GM21515 (cell line): ENCODE results near the gene ZNF439.
"Not testable (repeated sequence)": the region's sequence is repeated elsewhere in the genome, so short reads cannot be mapped to it uniquely, and the experiment has no call there.

Experiments
- ATAC-seq: cut with Tn5 transposase; IDR thresholded peaks from one replicate; pipeline ENCODE4 v1.9.1; 2021; ENCODE audit not compliant: unreplicated experiment

ZNF439 gene

DNA sequence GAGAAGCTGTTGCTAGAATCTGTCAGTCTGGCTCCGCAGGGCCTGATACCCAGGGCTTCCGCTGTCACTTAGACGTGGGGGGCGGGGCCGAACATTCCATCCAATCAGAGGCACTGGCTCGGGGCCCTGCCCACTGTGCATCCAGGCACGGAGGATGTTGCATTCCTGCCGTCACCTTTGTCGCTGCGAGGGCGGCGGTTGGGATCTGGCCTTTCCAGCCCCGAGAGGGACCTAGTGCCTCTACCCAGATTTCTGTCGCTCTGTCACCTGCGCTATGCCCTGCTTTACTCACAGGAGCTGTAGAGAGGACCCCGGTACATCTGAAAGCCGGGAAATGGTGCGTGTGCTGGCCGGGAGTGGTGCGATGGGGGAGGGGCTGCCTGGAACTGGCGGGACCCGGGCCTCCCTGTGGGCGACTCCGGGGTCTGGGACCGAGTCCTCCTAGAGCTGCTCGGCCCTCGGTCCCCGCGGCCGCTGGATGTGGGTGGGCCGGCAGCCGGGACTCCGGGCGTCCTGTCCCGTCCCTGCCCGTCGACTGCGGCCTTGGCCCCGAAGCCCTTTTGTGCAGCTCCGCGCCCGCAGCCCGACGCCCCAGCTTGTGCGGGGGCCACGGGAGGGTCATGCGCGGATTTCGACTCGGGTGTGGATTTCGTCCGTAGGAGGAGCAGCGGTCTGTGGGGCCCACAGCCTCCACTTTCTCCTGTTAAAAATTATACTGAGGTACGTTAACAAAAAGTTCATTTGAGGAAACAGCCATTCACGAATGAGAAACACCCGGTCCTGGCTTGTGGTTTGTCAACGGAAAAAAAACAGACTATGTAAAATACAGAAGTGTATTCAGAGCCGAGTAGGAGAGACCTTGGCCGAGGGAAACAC is at the start of gene ZNF439:
Gene ZNF439, plus strand, starts transcription at position 133 of the 876 bp plus-strand sequence. Its CDS starts 142 bp downstream, at position 275.
- ATAC-seq = peak; percentile 83

DNA sequence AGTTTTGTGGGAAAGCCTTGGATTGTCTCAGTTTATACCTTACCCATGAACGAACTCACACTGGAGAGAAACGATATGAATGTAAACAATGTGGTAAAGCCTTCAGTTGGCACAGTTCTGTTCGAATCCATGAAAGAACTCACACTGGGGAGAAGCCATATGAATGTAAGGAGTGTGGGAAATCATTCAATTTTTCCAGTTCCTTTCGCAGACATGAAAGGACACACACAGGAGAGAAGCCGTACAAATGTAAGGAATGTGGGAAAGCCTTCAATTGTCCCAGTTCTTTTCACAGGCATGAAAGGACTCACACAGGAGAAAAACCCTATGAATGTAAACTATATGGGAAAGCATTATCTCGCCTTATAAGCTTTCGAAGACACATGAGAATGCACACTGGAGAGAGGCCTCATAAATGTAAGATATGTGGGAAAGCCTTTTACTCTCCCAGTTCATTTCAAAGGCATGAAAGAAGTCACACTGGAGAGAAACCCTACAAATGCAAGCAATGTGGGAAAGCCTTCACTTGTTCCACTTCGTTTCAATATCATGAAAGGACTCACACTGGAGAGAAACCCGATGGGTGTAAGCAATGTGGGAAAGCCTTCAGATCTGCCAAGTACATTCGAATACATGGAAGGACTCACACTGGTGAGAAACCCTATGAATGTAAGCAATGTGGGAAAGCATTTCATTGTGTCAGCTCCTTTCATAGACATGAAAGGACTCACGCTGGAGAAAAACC is 42.0 kb upstream of the ZNF439 start:
- no peak for ATAC-seq

DNA sequence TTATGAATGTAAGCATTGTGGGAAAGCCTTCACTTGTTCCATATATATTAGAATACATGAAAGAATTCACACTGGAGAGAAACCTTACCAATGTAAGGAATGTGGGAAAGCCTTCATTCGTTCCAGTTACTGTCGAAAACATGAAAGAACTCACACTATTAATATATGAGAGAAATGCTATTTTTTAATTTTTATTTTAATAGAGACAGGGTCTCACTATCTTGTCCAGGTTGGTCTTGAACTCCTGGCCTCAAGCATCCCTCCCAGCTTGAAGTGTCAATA is 41.5 kb upstream of the ZNF439 start:
- ATAC-seq = no peak

DNA sequence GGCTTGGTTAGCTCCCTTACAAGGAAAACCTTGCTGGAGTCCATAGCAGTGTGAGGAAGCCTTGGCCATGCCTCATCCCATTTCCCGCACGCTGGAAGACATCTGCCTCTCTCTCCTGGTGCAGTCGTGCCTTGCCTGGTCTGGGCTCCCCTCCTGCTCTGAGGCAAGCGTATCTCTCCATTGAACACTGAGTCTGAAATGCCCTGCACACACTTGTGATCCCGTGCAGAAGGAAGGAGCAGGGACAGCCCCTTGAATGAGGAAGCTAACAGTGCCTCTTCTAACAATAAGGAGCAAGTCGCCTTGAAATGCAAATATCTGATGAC is 34.9 kb upstream of the ZNF439 start:
- ATAC-seq = peak; percentile 35

DNA sequence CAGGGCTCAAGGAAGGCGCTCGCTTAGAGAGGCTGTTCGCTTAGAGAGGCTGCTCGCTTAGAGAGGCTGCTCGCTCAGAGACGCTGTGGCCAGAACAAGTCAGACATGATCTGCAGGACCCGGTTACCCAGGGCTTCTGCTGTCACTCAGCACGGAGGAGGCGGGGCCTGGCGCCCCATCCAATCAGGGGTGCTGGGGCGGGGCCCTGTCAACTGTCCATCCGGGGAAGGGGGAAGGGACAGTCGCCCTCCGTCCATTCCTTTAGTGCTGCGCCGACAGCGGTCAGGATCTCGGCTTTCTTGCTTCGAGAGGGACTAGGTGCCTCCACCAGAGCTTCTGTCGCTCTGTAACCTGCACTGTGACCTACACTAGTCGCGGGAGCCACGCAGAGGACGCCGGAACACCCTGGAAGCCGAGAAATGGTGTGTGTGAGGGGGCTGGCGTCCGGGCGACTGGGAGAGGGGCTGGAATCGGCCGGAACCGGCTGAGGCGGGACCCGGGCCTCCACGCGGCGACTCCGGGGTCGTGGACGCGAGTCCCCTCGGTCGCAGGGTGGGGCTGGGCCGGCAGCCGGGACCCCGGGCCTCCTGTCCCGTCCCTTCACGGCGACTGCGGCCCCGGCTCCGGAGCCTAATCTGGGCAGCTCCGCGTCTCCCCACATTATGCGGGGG is 34.4 kb upstream of the ZNF439 start, which contains the start of gene ZNF440:
Gene ZNF440, plus strand, starts transcription at position 245 of the 671 bp plus-strand sequence. Its CDS starts 175 bp downstream, at position 420.
- ATAC-seq = peak; percentile 98

DNA sequence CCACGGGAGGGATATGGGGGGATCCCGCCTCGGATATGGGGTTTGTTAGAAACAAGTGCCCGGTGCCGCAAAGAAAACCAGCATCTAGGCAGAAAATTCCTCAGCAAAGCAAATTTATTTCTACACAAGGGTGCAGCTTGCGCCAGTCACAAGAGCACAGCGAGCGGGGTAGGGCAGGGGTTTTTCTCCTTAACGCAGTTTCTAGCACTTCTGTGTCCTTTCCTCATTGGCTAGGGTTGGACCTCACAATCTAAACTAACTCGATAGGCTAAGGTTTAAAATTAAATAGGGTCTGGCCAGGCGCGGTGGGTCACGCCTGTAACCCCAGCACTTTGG is 33.9 kb upstream of the ZNF439 start:
- no peak for ATAC-seq

DNA sequence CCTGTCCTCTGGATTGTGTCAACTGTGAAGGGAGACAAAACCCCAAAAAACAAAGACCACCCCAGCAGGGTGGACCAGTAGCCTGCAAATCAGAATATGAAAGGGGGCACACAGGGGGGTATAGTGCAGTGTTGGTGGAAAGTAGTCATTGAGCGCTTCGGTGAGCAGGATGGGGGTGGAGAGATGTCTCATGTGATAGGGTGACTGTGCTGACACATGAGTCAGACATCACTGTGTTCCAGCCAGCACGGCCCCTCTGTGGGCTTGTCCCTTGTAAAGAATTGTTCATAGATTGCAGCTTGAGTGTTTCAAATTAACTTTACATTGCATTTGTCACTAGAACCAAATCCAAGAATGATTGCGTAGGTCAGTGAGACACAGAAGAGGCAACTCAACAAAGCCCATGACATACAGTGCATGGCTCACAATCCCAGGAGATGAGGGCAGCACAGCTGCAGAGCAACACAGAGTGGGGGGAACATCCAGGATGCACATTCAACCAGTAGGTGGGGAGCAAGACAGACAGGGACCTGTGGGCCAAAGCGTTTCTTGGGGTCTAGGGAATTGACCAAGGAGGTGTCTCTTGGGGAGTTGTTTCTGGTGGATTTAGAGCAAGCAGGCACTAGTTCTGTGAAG is 26.9 kb upstream of the ZNF439 start:
- ATAC-seq = no peak

DNA sequence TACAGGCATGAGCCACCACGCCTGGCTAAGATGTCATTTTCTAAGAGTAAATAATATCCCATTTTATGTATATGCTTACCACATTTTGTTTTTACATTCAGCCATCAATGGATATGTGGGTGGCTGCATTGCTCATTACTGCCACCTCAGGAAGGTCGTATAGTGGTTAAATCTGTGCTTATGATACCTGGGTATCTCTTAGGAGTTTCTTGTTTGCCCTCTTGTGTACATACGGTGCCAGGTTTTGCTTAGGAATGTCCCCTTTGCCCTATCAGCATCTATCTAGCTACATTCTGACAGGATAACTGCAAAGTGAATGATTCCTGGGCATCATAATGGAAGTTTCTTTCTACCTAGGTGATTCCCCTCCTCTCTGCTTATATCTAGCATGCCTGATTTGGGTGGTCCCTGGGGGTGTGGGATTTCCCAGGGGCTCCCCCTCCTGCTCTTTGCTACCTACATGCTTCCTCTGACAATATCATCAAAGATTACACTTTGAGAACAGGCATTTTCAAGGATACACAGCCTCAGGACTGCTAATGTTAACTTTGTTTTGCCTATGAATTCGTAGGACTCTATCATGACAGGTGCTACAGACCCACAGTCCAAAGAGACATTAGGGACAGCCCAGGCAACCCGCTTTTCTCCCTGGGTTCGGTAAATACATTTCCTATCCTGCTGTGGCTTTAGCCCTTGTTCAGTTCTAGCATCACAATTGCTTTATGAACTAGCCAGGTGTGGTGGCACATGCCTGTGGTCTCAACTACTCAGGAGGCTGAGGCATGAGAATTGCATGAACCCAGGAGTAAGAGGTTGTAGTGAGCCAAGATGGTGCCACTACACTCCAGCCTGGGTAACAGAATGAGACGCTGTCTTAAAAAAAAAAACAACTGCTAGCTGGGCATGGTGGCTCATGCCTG is 19.3 kb upstream of the ZNF439 start:
- not testable (repeated sequence) for ATAC-seq

DNA sequence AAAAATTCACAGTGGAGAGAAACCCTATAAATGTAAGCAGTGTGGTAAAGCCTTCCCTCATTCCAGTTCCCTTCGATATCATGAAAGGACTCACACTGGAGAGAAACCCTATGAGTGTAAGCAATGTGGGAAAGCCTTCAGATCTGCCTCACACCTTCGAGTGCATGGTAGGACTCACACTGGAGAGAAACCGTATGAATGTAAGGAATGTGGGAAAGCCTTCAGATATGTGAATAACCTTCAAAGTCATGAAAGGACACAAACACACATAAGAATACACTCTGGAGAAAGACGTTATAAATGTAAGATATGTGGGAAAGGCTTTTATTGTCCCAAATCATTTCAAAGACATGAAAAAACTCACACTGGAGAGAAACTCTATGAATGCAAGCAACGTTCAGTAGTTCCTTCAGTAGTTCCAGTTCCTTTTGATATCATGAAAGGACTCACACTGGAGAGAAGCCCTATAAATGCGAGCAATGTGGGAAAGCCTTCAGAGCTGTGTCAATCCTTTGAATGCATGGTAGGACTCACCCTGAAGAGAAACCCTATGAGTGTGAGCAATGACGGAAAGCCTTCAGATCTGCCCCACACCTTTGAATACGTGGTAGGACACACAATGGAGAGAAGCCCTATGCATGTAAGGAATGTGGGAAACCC is 16.1 kb upstream of the ZNF439 start:
- no peak for ATAC-seq

DNA sequence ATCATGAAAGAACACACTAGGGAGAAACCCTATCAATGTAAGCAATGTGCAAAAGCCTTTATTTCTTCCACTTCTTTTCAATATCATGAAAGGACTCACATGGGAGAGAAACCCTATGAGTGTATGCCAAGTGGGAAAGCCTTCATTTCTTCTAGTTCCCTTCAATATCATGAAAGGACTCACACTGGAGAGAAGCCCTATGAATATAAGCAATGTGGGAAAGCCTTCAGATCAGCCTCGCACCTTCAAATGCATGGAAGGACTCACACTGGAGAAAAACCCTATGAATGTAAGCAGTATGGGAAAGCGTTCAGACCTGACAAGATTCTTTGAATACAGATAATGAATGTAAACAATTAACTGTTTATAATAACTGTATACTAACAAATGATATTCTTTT is 15.0 kb upstream of the ZNF439 start:
- ATAC-seq = no peak

DNA sequence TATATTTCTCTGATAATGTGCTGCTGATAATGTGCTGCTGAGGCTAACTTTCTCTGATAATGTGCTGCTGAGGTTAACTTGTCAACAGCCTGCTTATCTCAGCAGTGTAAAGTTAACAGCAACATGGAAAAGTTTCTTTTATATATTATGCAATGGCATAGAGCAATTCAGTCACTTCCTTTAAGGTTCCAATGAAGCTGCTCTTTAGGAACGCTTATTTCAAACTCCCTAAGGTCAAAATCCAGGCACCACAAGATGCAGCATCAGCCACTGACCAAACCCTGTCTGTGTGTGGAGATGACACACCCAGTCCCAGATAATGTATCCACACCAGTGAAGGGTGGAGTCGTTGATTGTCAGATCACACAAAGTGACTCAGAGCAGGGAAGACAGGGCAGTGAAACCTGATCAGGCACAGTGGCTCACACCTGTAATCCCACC is 12.9 kb upstream of the ZNF439 start:
- ATAC-seq = not testable (repeated sequence)

DNA sequence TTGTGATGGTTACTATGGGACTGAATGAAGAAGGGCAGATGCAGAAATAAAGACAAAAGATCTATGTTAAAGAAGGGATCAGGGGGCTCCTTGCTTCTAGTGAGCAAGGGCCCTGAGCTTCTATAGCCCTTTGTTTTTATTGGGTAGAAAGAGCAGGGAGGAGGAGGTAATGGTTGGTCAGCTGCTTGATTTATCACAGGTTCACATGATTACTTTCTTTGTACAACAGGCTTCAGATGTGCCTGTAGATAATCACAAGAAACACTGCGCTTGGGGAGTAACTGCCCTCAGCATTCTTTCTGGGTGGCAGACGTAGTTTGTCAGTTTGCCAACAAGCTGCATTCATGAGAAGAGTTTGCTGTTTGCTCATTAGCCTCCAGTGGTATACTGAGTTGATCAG is 4.8 kb upstream of the ZNF439 start:
- no peak for ATAC-seq

DNA sequence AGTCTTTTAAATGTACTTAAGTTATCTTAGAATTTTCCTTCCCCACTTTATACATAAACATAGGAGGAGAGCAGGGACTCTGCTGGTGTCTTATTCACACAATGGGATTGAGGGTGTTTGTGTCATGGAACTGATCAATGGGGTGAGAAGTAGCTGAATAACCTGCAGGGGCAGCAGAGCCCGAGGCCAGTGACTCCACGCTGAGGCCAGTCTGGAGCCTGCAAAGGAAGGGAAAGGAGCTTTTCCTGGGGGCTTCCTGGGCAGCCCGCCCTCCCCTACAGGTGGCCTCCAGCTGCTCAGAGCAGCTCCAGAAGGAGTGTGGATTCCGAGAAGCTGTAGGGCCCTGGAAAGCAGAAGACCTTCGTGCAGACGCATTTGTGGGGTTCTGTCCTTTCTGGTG is 911 bp upstream of the ZNF439 start:
- not testable (repeated sequence) for ATAC-seq

DNA sequence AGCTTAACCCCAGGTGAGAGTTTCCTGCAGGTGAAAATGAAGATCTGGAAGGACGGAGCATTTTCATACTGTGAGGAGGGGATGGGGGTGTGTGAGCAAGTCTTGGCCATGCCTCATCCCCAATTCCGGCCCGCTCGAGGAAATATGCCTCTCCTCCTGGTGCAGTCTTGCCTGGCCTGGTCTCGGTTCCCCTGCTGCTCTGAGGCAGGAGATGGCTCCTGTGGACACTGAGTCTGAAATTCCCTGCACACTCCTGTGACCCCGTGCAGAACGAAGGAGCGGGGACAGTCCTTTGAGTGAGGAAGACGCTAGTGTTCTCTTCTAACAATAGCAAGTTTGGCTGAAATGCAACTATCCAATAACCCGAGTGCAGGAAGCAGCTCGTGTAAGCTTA is 329 bp upstream of the ZNF439 start:
- ATAC-seq = no peak

DNA sequence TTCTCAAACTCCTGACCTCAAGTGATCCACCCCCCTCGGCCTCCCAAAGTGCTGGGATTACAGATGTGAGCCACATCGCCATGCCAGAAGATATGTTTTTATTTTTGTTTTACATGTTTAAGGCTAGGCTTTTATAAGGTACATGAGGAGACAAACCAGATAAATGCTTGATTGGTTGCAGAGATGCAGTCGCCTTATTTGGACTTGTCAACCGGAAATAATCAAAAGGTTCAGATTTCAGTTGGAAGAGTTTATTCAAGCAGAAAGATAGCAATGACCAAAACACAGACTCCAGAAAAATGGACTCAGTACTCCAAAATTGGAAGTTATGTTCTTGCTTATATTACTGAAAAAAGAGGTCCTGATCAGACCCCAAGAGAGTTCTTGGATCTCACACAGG is 1.8 kb downstream of the ZNF439 start:
- not testable (repeated sequence) for ATAC-seq

DNA sequence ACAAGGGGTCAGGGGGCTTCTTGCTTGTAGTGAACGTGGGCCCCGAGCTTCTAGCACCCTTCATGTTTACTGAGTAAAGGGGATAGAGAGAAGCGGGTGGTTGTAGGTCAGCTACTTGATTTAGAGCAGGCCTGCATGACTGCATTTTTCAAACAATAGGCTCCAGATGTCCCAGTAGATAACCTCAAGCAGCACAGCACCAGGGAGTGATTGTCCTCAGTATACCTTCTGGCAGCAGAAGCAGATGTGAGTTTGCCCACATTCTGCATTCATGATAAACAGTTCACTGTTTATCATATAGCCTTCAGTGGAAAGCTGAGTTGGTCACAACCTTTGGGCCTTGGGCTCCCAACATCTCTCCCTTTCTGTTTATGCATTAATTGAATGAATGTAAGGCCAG is 4.8 kb downstream of the ZNF439 start:
- no peak for ATAC-seq

DNA sequence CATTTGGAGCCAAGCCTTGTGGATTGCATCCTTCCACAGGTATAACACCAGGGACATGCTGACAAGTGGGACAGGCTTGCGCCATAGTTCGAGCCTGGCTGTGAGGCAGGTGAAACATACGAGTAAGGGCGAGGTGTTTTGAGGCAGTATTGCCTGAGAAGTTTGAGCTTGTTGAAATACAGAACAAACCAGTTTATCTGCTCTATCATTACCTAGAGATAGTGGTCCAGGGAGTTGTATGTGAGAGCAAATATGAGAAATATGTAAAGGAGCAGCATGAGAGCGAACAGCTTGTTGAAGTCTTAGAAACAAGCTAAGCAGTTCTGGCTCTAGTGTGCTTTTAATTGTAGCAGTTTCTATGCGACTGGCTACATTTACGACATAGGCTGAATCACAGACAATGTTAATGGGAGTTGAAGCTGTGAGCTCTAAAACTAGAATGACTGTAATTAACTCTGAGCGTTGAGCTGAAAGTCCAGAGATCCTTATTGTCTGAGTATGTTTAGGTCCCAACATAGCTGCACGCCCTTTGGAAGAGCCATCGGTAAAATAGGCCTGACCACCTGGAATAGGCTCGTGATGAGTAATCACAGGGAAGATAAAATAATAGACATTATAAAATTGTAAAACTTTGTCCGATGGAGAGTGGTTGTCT is 8.2 kb downstream of the ZNF439 start:
- no peak for ATAC-seq

DNA sequence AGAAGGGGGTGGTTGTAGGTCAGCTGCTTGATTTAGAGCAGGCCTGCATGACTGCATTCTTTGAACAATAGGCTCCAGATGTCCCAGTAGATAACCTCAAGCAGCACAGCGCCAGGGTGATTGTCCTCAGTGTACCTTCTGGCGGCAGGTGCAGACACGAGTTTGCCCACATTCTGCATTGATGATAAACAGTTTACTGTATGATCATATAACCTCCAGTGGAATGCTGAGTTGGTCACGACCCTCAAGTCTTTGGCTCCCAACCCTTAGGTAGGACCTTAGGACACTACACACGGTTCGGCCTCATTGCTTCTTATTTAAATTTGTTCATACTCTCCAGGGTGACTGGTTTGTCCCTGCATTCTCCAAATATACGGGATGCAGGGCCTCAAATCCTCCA is 12.2 kb downstream of the ZNF439 start:
- no peak for ATAC-seq

DNA sequence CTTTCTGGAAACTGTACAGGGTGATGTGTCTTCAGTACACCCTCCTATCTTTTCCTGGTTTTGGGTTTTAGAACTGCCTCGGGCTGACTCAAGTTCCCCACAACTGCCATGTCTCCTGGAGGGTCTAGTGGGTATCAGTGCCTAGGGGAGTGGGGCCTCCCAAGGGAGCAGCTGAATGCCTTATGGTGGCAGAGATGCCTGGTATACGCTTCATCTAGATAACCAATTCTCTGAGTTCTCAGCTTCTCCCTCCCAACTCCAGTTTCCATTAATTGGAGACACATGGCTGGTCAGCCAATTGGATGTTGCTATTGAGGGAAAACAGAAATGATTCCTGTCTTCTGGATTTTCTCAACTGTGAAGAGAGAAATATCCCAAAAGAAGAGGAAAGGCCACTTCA is 12.8 kb downstream of the ZNF439 start:
- ATAC-seq = no peak
